Measurements from ENCODE around the gene LEPROT.
"Not testable (repeated sequence)": the region's sequence is repeated elsewhere in the genome, so short reads cannot be mapped to it uniquely, and the experiment has no call there.

LEPROT gene

GRCh38 chr1:65441464-65441863 is 21.0 kb downstream of the LEPROT start:
- Mint-ChIP-seq H3K36me3 (ENCODE audit: low read depth) (no peaks in the 10 kb centered on the region), H3K27ac (no peak overlapping the region), H3K4me1 (ENCODE audit: low read depth) (no peaks in the 10 kb centered on the region), H3K9me3 (no peaks in the 10 kb centered on the region), H3K4me3 (no peak overlapping the region), H3K27me3 (no peaks in the 10 kb centered on the region)

- no peaks in the 10 kb centered on the region for H3K36me3 Mint-ChIP-seq (ENCODE audit: low read depth)
- no peak overlapping the region for H3K4me3 Mint-ChIP-seq
- H3K4me1 Mint-ChIP-seq (ENCODE audit: low read depth), result no peaks in the 10 kb centered on the region
- no peaks in the 10 kb centered on the region for H3K27me3 Mint-ChIP-seq
- H3K9me3 Mint-ChIP-seq, result no peaks in the 10 kb centered on the region
- H3K27ac Mint-ChIP-seq, result no peak overlapping the region
Measured at GRCh38 chr1:65442442-65442841, 22.0 kb downstream of the LEPROT start.

GRCh38 chr1:65443647-65444046 is 23.2 kb downstream of the LEPROT start:
- Mint-ChIP-seq H3K27me3 (no peaks in the 10 kb centered on the region), H3K27ac (no peak overlapping the region), H3K4me1 (ENCODE audit: low read depth) (no peaks in the 10 kb centered on the region), H3K9me3 (no peaks in the 10 kb centered on the region), H3K4me3 (no peak overlapping the region), H3K36me3 (ENCODE audit: low read depth) (no peaks in the 10 kb centered on the region)

DNA sequence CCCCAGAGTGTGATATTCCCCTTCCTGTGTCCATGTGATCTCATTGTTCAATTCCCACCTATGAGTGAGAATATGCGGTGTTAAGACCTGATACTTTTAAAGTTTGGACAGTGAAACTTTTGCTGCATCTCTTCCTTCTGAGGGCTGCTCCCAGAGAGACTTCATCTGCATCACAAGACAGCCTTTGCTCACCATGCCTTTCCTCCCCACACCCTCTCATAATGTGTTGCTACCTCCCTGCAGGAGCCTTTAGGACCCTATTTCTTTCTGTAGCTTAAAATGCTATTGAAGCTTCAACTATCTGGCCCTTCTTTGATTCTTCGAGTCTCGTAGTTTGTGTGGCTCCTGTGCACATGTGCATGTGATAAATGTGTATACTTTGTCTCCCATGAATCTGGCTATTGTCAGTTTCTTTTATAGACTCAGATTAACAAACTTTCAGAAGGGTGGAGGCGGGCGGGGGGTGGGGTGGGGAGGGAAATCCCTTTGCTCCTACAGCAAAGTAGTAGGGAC is 23.7 kb downstream of the LEPROT start:
- no peaks in the 10 kb centered on the region for H3K4me1 Mint-ChIP-seq (ENCODE audit: low read depth)
- no peak overlapping the region for H3K4me3 Mint-ChIP-seq
- no peaks in the 10 kb centered on the region for H3K27me3 Mint-ChIP-seq
- H3K27ac Mint-ChIP-seq, result no peak overlapping the region
- H3K36me3 Mint-ChIP-seq (ENCODE audit: low read depth), result no peaks in the 10 kb centered on the region
- H3K9me3 Mint-ChIP-seq, result no peaks in the 10 kb centered on the region

DNA sequence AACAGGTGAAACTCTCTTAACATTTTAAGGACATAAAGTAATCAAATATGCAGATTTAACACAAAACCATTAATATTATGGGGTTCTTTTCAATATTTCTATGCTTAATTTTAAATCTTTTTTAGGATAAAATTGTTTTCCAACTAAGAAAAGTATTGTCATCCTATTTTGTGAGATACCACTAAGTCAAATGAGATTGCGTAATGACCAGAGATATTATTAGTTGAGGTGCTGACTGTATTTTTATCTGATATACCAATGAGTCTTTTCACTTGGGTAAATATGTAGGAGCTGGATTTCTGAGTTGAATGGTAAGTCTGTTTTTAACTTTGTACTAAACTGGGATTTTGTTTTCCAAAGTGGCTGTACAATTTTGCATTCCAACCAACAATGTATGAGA is 25.4 kb downstream of the LEPROT start:
- H3K27ac Mint-ChIP-seq, result no peak overlapping the region
- no peaks in the 10 kb centered on the region for H3K36me3 Mint-ChIP-seq (ENCODE audit: low read depth)
- H3K27me3 Mint-ChIP-seq, result no peaks in the 10 kb centered on the region
- H3K4me1 Mint-ChIP-seq (ENCODE audit: low read depth), result no peaks in the 10 kb centered on the region
- H3K4me3 Mint-ChIP-seq, result no peak overlapping the region
- no peaks in the 10 kb centered on the region for H3K9me3 Mint-ChIP-seq

DNA sequence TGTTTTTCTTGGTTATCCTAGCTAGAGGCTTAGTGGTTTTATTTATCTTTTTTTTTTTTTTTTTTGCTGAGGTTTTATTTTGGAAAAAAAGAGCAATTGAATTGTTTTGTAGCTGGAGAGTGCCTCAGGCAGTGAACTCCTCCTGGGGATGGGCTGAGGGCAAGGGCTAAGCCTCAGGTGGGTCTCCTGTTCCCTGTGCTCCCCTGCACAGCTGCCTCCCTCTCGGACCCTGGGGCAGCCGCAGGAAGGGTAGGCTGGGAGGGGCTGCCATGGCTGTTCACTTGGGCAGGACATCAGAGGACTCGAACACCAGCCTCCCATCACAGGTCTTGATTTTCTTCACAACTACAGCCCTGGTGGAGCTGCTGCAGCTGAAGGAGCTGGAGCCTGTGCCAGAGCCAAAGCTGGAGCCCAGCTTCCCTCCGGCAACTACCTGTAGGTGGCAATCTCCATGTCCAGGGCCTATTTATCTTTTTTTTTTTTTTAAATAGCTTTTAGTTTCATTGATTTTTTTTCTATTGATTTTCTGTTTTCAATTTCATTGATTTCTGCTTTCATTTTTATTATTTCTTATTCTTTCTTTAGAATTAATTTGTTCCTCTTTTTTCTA is 28.9 kb downstream of the LEPROT start:
- H3K27ac Mint-ChIP-seq, result no peak overlapping the region
- no peaks in the 10 kb centered on the region for H3K36me3 Mint-ChIP-seq (ENCODE audit: low read depth)
- H3K27me3 Mint-ChIP-seq, result no peaks in the 10 kb centered on the region
- no peaks in the 10 kb centered on the region for H3K9me3 Mint-ChIP-seq
- no peaks in the 10 kb centered on the region for H3K4me1 Mint-ChIP-seq (ENCODE audit: low read depth)
- no peak overlapping the region for H3K4me3 Mint-ChIP-seq

DNA sequence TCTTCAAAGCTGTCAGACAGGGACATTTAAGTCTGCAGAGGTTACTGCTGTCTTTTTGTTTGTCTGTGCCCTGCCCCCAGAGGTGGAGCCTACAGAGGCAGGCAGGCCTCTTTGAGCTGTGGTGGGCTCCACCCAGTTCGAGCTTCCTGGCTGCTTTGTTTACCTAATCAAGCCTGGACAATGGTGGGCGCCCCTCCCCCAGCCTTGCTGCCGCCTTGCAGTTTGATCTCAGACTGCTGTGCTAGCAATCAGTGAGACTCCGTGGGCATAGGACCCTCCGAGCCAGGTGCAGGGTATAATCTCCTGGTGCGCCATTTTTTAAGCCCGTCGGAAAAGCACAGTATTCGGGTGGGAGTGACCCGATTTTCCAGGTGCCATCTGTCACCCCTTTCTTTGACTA is 35.2 kb downstream of the LEPROT start:
- H3K4me3 Mint-ChIP-seq, H3K27ac Mint-ChIP-seq, H3K27me3 Mint-ChIP-seq: not testable (repeated sequence)
- H3K4me1 Mint-ChIP-seq (ENCODE audit: low read depth), result peaks cover 14% of the 10 kb centered on the region
- H3K36me3 Mint-ChIP-seq (ENCODE audit: low read depth), result peaks cover 11% of the 10 kb centered on the region
- peaks cover 14% of the 10 kb centered on the region for H3K9me3 Mint-ChIP-seq

GRCh38 chr1:65456481-65456880 is 36.0 kb downstream of the LEPROT start:
- H3K4me1 Mint-ChIP-seq (ENCODE audit: low read depth), result peaks cover 14% of the 10 kb centered on the region
- H3K27ac Mint-ChIP-seq, result no peak overlapping the region
- peaks cover 14% of the 10 kb centered on the region for H3K9me3 Mint-ChIP-seq
- H3K4me3 Mint-ChIP-seq, result no peak overlapping the region
- H3K36me3 Mint-ChIP-seq (ENCODE audit: low read depth), result peaks cover 11% of the 10 kb centered on the region
- H3K27me3 Mint-ChIP-seq, result no peaks in the 10 kb centered on the region

DNA sequence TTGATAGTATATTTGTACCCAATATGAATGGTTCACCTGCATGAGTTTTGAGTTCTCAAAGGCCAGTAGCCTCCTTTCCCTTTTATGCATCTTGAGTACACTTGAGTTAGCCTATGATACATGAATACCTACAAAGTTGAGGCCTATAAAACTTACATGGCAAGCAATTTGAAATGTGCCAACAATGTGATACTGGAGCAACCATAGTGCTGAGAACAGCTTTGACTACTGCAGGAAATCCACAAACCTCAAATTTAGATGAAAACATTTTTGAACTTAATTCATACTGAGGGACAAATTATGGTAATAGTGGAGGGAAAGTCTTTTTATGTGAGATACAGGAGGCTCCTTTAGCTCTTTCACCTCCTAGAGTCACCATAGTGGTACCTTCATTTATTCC is 37.4 kb downstream of the LEPROT start:
- Mint-ChIP-seq H3K9me3 (peaks cover 14% of the 10 kb centered on the region), H3K27ac (no peak overlapping the region)

GRCh38 chr1:65458730-65459396 is 38.4 kb downstream of the LEPROT start:
- Mint-ChIP-seq H3K4me3 (no peak overlapping the region), H3K9me3 (peaks cover 14% of the 10 kb centered on the region), H3K4me1 (ENCODE audit: low read depth) (peaks cover 14% of the 10 kb centered on the region), H3K27me3 (no peaks in the 10 kb centered on the region), H3K36me3 (ENCODE audit: low read depth) (peaks cover 11% of the 10 kb centered on the region), H3K27ac (no peak overlapping the region)

More for the DNA sequence above, 37.4 kb downstream of the LEPROT start:
- H3K27me3 Mint-ChIP-seq, result no peaks in the 10 kb centered on the region
- no peak overlapping the region for H3K4me3 Mint-ChIP-seq
- peaks cover 11% of the 10 kb centered on the region for H3K36me3 Mint-ChIP-seq (ENCODE audit: low read depth)
- peaks cover 14% of the 10 kb centered on the region for H3K4me1 Mint-ChIP-seq (ENCODE audit: low read depth)

DNA sequence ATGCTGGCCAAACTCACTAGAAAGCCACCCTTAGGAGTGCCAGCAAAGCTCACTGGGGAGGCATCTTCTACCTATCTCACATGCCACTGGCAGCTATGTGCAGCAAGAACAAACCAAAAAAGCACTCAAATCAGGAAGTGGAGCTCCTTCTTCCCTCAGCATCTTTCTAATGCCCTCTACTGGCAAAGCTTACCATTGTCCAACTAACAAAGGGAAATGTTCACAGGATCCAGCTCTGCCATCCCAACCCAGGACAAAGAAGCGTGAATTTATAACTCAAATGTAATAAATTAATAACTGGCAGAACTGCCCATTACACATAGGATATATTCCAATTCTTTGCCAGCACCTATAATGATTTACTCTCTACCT is 38.9 kb downstream of the LEPROT start:
- no peak overlapping the region for H3K4me3 Mint-ChIP-seq
- H3K4me1 Mint-ChIP-seq (ENCODE audit: low read depth), result peaks cover 14% of the 10 kb centered on the region
- peaks cover 14% of the 10 kb centered on the region for H3K9me3 Mint-ChIP-seq

GRCh38 chr1:65465837-65466236 is 45.4 kb downstream of the LEPROT start:
- H3K27ac Mint-ChIP-seq; H3K9me3 Mint-ChIP-seq; H3K36me3 Mint-ChIP-seq (ENCODE audit: low read depth); H3K4me1 Mint-ChIP-seq (ENCODE audit: low read depth); H3K4me3 Mint-ChIP-seq; H3K27me3 Mint-ChIP-seq: not testable (repeated sequence)

More for the DNA sequence above, 38.9 kb downstream of the LEPROT start:
- no peaks in the 10 kb centered on the region for H3K27me3 Mint-ChIP-seq
- peaks cover 11% of the 10 kb centered on the region for H3K36me3 Mint-ChIP-seq (ENCODE audit: low read depth)
- no peak overlapping the region for H3K27ac Mint-ChIP-seq

- Mint-ChIP-seq H3K27ac (no peak overlapping the region), H3K27me3 (no peaks in the 10 kb centered on the region), H3K36me3 (ENCODE audit: low read depth) (peaks cover 5% of the 10 kb centered on the region), H3K4me3 (no peak overlapping the region), H3K9me3 (peaks cover 8% of the 10 kb centered on the region), H3K4me1 (ENCODE audit: low read depth) (no peaks in the 10 kb centered on the region)
Measured at GRCh38 chr1:65467536-65467935, 47.1 kb downstream of the LEPROT start.

DNA sequence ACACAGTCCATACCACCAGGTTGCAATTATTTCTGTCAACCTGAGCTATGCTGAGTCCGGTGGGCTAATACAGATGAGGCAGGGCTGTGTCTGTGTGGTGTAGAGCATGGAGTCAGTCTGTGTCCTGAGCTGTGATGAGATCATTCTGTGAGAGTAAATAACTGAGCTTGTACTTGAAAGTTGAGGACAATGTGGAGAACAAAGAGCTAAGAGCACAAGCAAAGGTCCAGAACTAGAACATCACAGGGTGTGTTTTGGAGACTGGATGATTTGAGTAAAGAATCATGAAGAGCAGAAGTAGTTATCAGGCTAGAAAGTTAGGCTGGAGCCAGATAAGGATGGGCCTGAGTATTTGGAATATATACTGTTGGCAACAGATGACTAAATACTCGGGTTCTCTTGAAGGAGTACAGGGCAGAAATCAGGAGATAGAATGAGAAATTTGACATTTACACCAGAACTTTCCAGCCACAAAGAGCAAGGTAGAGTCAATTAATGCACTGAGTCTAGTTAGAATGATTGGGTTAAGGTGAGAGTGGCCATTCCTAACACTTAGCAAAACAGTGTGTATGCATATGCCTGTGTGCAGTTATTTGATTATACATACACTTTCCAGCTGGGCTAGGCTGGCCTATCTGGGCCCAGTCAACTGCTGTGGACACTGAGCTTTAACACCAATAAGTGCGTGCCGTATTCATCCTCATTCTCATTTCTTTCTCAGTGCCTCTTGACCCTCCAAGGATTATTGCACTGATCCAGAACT is 48.8 kb downstream of the LEPROT start:
- Mint-ChIP-seq H3K4me3 (no peak overlapping the region), H3K36me3 (ENCODE audit: low read depth) (peaks cover 5% of the 10 kb centered on the region), H3K27me3 (no peaks in the 10 kb centered on the region), H3K9me3 (peaks cover 8% of the 10 kb centered on the region), H3K27ac (no peak overlapping the region), H3K4me1 (ENCODE audit: low read depth) (no peaks in the 10 kb centered on the region)

DNA sequence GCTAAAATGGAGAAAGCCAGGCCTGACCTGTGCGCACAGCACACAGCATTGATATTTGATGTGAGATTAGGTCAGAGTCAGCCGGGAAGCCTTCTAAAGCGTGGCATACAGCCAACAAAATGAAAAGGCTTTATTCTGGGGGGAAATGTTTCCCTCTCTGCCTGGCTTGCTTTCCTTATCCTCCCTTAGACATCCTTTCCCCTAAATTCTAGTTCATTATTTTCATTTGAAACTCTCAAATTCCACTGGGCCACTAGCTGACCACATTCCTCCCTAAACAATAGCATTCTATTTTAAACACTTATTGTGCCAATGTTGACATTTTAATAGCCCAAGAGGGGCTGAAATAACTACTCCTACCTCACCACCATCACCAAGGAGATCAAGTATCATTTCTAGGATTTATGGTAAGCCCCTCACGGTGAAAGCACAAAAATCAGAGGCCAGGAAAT is 49.4 kb downstream of the LEPROT start:
- Mint-ChIP-seq H3K36me3 (ENCODE audit: low read depth) (peaks cover 3% of the 10 kb centered on the region), H3K4me3 (no peak overlapping the region), H3K9me3 (peaks cover 5% of the 10 kb centered on the region), H3K4me1 (ENCODE audit: low read depth) (no peaks in the 10 kb centered on the region), H3K27me3 (no peaks in the 10 kb centered on the region), H3K27ac (no peak overlapping the region)
